T-cell (primary cell): ENCODE measurements around the gene ZNF362. TPM values are rescaled to one million over a fixed set of nuclear protein-coding genes. Genes with fewer than 3 reads are reported as not detected.
A peak's percentile ranks its signal among the peaks of the same experiment; 100 is the strongest.

Experiments used
- ATAC-seq, 4 experiments: fragments of 200-7000 bp in 3 of 4; fragments of 150-1000 bp in 1 of 4; cut with Tn5 transposase; replicated peaks in 1 of 4; 1 replicate in 3 of 4; 2 replicates in 1 of 4; pipeline ENCODE4 v1.10.0; 2021; ENCODE audit warnings: moderate library complexity in 3 of 4, mild to moderate bottlenecking in 2 of 4, moderate number of reproducible peaks in 1 of 4
- CTCF ChIA-PET, 2 donors: fragments of 300-600 bp; sonication (Branson Sonifier 250); formaldehyde crosslinking; loops; one replicate each; lab custom pipeline; 2022; ENCODE audit warnings: antibody characterized with exemption in 2 of 2; lab: Charles Lee
- POLR2A ChIA-PET, 2 donors: fragments of 300-600 bp; sonication (Branson Sonifier 250); formaldehyde crosslinking; loops; one replicate each; lab custom pipeline; 2022; ENCODE audit warnings: antibody characterized with exemption in 2 of 2; lab: Charles Lee
- DNase-seq, 35 experiments: peaks; one replicate each; pipeline versions ENCODE4 v3.0.0 to v3.0.0-alpha.2; 2013 to 2023
- H3K27ac ChIP-seq: one replicate; pipeline ENCODE4 v1.5.1; 2013; ENCODE audit warnings: low read length
- H3K27me3 ChIP-seq, 2 experiments: replicated peaks in 1 of 2; 1 replicate in 1 of 2; 2 replicates in 1 of 2; pipeline versions ENCODE4 v1.6.1 to v1.7.0; 2013; ENCODE audit warnings: low read length in 1 of 2, mixed read lengths in 1 of 2; ENCODE audit not compliant: control insufficient read depth in 2 of 2, insufficient read depth in 2 of 2; ENCODE audit errors: extremely low read depth in 1 of 2
- H3K36me3 ChIP-seq, 2 donors: 1 replicate in 1 of 2; 2 replicates in 1 of 2; pipeline versions ENCODE4 v1.6.1 to v1.7.0; 2013; ENCODE audit warnings: low read length in 1 of 2; ENCODE audit not compliant: control insufficient read depth in 2 of 2, insufficient read depth in 1 of 2; ENCODE audit errors: extremely low read depth in 1 of 2
- H3K4me1 ChIP-seq, 2 experiments: 1 replicate in 1 of 2; 2 replicates in 1 of 2; pipeline versions ENCODE4 v1.6.1 to v1.7.0; 2013; ENCODE audit warnings: low read length in 2 of 2, mixed read lengths in 1 of 2; ENCODE audit not compliant: insufficient read depth in 2 of 2, control insufficient read depth in 1 of 2; ENCODE audit errors: extremely low read depth in 1 of 2
- H3K4me3 ChIP-seq, 2 donors: 1 replicate in 1 of 2; 2 replicates in 1 of 2; pipeline versions ENCODE4 v1.5.1 to v1.7.0; 2013; ENCODE audit warnings: mild to moderate bottlenecking in 2 of 2, low read length in 1 of 2, moderate library complexity in 1 of 2; ENCODE audit not compliant: control insufficient read depth in 1 of 2; ENCODE audit errors: extremely low read depth in 1 of 2
- H3K9me3 ChIP-seq: 2 replicates; pipeline ENCODE4 v1.7.0; 2013
- H3K27ac Mint-ChIP-seq, 2 donors: one replicate each; pipeline ENCODE4 v1.8.0; 2020 to 2021; ENCODE audit warnings: mild to moderate bottlenecking in 2 of 2, mixed read lengths in 2 of 2
- H3K27me3 Mint-ChIP-seq, 2 donors: one replicate each; pipeline ENCODE4 v1.8.0; 2021 to 2022; ENCODE audit warnings: mixed read lengths in 2 of 2
- H3K36me3 Mint-ChIP-seq: one replicate; pipeline ENCODE4 v1.8.0; 2021; ENCODE audit warnings: mixed read lengths
- H3K4me1 Mint-ChIP-seq, 3 donors: one replicate each; pipeline ENCODE4 v1.8.0; 2020 to 2022; ENCODE audit warnings: mixed read lengths in 3 of 3, mild to moderate bottlenecking in 1 of 3
- H3K4me3 Mint-ChIP-seq, 3 donors: one replicate each; pipeline ENCODE4 v1.8.0; 2020 to 2022; ENCODE audit warnings: mild to moderate bottlenecking in 3 of 3, mixed read lengths in 3 of 3, moderate library complexity in 3 of 3
- H3K9me3 Mint-ChIP-seq, 3 donors: one replicate each; pipeline ENCODE4 v1.8.0; 2020 to 2022; ENCODE audit warnings: mixed read lengths in 3 of 3
- WGBS: methylation state at CpG from one replicate; pipeline ENCODE4 v1.1.5; 2013; ENCODE audit warnings: missing lambda C conversion rate; ENCODE audit not compliant: insufficient coverage; 5-methylcytosine and 5-hydroxymethylcytosine counted together
- total RNA-seq, 35 experiments: library from RNA in 6 of 35; stranded (reverse) in 6 of 35; fragments of 120-200 nt in 1 of 35; gene quantifications; one replicate each; pipeline versions ENCODE4 v1.2.1 to v1.2.4 and lab custom pipeline; 2013 to 2026

Gene ZNF362
- total RNA-seq, 5 donors from 2014 or later (not counting 1 experiment from before 2014, with no cell fraction given) = 22.9 to 31.4 (median 24.5) TPM

DNA sequence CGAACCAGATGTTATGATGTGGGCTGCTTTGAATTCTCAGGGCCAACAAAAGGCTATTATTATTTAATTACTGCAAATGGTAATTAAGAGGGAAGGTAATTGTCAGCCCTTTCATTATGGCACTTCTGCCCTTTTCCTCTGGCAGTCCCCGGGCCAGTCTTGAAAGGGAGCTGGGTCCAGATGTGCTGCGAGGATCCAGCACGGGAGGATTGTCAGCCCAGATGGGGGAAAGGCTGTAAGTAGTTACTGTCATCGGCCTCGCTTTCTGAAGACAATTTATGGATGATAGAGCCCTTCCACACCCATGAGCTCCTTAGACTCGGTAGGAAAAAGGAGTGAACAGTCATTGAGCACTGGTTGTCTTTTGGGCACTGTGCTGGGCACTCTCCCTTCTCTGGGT lies 8.7 kb upstream of the ZNF362 start:
- Histone ChIP-seq H3K9me3 (no peaks in the 10 kb centered on the region), H3K36me3 (no peaks in the 10 kb centered on the region), H3K4me3 (no peak overlapping the region), H3K27me3 (peaks cover 0 to 7% of the 10 kb centered on the region in 2 experiments), H3K4me1 (no peaks in the 10 kb centered on the region), H3K27ac (no peak overlapping the region)
- Mint-ChIP-seq H3K4me1 (no peaks in the 10 kb centered on the region), H3K9me3 (no peaks in the 10 kb centered on the region), H3K27me3 (peaks cover 18 to 21% of the 10 kb centered on the region in 2 donors), H3K36me3 (no peaks in the 10 kb centered on the region), H3K27ac (no peak overlapping the region), H3K4me3 (no peak overlapping the region)
- ATAC-seq (no peak), DNase-seq (no peak)
- CTCF ChIA-PET = interaction anchor here in 1 of 2 donors (0.7 kb wide), 1 partner anchor 48 kb away, joined by 3 read pairs; no protein-coding TSS in a partner anchor
- POLR2A ChIA-PET = interaction anchor here in 1 of 2 donors (0.5 kb wide), 1 partner anchor 1427 kb away, joined by 3 read pairs; no protein-coding TSS in a partner anchor
- WGBS = no CpG with 5 or more reads among the region's 7 CpGs

GRCh38 chr1:33248244-33248643 lies 8.0 kb upstream of the ZNF362 start:
- ATAC-seq = no peak
- Mint-ChIP-seq H3K27ac (no peak overlapping the region), H3K27me3 (peaks cover 18 to 21% of the 10 kb centered on the region in 2 donors)

DNA sequence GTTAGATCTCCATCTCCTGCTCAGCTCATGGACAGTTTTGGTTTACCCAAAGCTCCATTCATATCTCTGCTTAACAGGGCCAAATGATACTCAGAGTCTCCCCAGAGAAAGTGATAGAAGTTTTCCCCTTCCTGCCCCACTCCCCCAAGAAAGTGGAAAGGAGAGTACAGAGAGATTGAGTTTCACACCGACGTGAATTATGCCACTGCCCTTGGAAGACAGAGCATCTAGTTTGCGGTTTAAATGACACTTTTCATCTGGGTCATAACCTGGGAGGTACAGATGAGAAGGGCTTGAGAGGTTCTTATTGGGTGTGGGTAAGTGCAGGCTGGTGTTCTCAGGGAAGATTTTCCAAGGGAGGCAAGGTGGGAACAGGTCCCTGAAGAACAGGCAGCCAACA lies 6.9 kb upstream of the ZNF362 start:
- Mint-ChIP-seq H3K4me3 (no peak overlapping the region), H3K4me1 (no peaks in the 10 kb centered on the region), H3K27me3 (peaks cover 18 to 21% of the 10 kb centered on the region in 2 donors), H3K9me3 (no peaks in the 10 kb centered on the region), H3K27ac (no peak overlapping the region), H3K36me3 (no peaks in the 10 kb centered on the region)
- no peaks in the 10 kb centered on the region for H3K36me3 ChIP-seq
- H3K9me3 ChIP-seq = no peaks in the 10 kb centered on the region
- no peak overlapping the region for H3K27ac ChIP-seq
- no peak overlapping the region for H3K4me3 ChIP-seq
- no peaks in the 10 kb centered on the region for H3K4me1 ChIP-seq
- ChIA-PET CTCF (no interaction called here), POLR2A (no interaction called here)
- DNase-seq (no peak), ATAC-seq (no peak)
- 89% methylated on average over 1 of the region's 3 CpGs for WGBS
- peaks cover 0 to 7% of the 10 kb centered on the region in 2 experiments for H3K27me3 ChIP-seq

More at GRCh38 chr1:33248244-33248643, 8.0 kb upstream of the ZNF362 start:
- Histone ChIP-seq H3K27me3 (peaks cover 0 to 7% of the 10 kb centered on the region in 2 experiments), H3K4me1 (no peaks in the 10 kb centered on the region), H3K36me3 (no peaks in the 10 kb centered on the region), H3K4me3 (no peak overlapping the region), H3K9me3 (no peaks in the 10 kb centered on the region), H3K27ac (no peak overlapping the region)
- DNase-seq = no peak
- no peaks in the 10 kb centered on the region for H3K4me1 Mint-ChIP-seq
- ChIA-PET CTCF (interaction anchor here in 1 of 2 donors (0.7 kb wide), 1 partner anchor 47 kb away, joined by 3 read pairs; no protein-coding TSS in a partner anchor), POLR2A (interaction anchor here (0.5 kb wide), 2 partner anchors 9 to 1426 kb away, joined by 3 to 4 read pairs; no protein-coding TSS in a partner anchor)
- no peaks in the 10 kb centered on the region for H3K36me3 Mint-ChIP-seq
- H3K9me3 Mint-ChIP-seq = no peaks in the 10 kb centered on the region
- H3K4me3 Mint-ChIP-seq = no peak overlapping the region

DNA sequence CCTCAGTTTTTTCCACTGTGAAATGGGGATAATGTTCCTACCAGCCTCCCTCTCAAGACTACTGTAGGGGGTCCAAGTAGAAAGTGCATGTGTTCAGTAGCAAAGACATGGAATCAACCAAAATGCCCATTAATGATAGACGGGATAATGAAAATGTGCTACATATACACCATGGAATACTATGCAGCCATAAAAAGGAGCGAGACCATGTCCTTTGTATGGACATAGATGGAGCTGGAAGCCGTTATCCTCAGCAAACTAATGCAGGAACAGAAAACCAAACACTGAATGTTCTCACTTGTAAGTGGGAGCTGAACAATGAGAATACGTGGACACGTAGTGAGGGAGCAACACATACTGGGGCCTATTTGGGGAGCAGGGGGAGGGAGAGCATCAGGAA lies 6.1 kb upstream of the ZNF362 start:
- no peak overlapping the region for H3K4me3 Mint-ChIP-seq
- WGBS = no CpG with 5 or more reads among the region's 5 CpGs
- ChIA-PET CTCF (no interaction called here), POLR2A (interaction anchor here in 1 of 2 donors (0.6 kb wide), 1 partner anchor 20 kb away, joined by 3 read pairs; no protein-coding TSS in a partner anchor)
- Histone ChIP-seq H3K9me3 (no peaks in the 10 kb centered on the region), H3K27me3 (peaks cover 0 to 7% of the 10 kb centered on the region in 2 experiments), H3K27ac (no peak overlapping the region), H3K36me3 (no peaks in the 10 kb centered on the region), H3K4me1 (peaks cover 0 to 1% of the 10 kb centered on the region in 2 experiments), H3K4me3 (no peak overlapping the region)
- DNase-seq = no peak
- no peaks in the 10 kb centered on the region for H3K9me3 Mint-ChIP-seq
- H3K4me1 Mint-ChIP-seq = no peaks in the 10 kb centered on the region
- H3K27me3 Mint-ChIP-seq = peaks cover 18 to 21% of the 10 kb centered on the region in 2 donors
- H3K27ac Mint-ChIP-seq = no peak overlapping the region
- ATAC-seq = no peak
- H3K36me3 Mint-ChIP-seq = no peaks in the 10 kb centered on the region

DNA sequence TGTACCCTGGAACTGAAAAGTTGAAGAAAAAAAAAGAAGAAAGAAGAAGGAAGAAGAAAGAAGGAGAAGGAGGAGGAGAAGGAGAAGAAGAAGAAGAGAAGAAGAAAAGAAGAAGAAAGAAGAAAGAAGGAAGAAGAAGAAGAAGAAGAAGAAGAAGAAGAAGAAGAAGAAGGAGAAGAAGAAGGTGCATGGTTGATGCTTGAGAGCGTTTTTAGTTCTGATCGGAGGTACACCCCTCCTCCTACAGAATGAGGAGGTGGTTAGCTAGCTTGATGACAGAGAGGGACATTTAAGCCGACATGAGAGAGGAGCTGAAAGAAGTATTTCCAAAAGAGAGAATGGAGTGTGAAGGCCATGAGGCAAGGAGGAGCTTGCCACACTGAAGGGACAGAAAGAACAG lies 5.6 kb upstream of the ZNF362 start:
- 57% methylated on average over 1 of the region's 3 CpGs for WGBS
- Mint-ChIP-seq H3K4me3 (no peak overlapping the region), H3K4me1 (no peaks in the 10 kb centered on the region), H3K9me3 (no peaks in the 10 kb centered on the region), H3K27ac (no peak overlapping the region), H3K36me3 (no peaks in the 10 kb centered on the region), H3K27me3 (peaks cover 18 to 21% of the 10 kb centered on the region in 2 donors)
- Histone ChIP-seq H3K9me3 (no peaks in the 10 kb centered on the region), H3K27ac (no peak overlapping the region), H3K4me3 (no peak overlapping the region), H3K27me3 (peaks cover 0 to 7% of the 10 kb centered on the region in 2 experiments), H3K36me3 (no peaks in the 10 kb centered on the region), H3K4me1 (peaks cover 0 to 6% of the 10 kb centered on the region in 2 experiments)
- DNase-seq (no peak), ATAC-seq (no peak)
- ChIA-PET POLR2A (interaction anchor here in 1 of 2 donors (0.6 kb wide), 1 partner anchor 20 kb away, joined by 3 read pairs; no protein-coding TSS in a partner anchor), CTCF (no interaction called here)

- no peak overlapping the region for H3K4me3 ChIP-seq
- Mint-ChIP-seq H3K9me3 (no peaks in the 10 kb centered on the region), H3K36me3 (no peaks in the 10 kb centered on the region), H3K27ac (peak overlapping the region in 1 of 2 donors; percentile 36), H3K27me3 (peaks cover 4 to 6% of the 10 kb centered on the region in 2 donors), H3K4me3 (peak overlapping the region; percentile 52 to 66 (median 56)), H3K4me1 (peaks cover 21 to 23% (median 22%) of the 10 kb centered on the region in 3 donors)
- CTCF ChIA-PET = no interaction called here
- 100% methylated on average over 1 of the region's 3 CpGs for WGBS
- no peaks in the 10 kb centered on the region for H3K36me3 ChIP-seq
- H3K27ac ChIP-seq = no peak overlapping the region
- H3K27me3 ChIP-seq = no peaks in the 10 kb centered on the region
- peaks cover 9 to 32% of the 10 kb centered on the region in 2 experiments for H3K4me1 ChIP-seq
- no peak for ATAC-seq
- H3K9me3 ChIP-seq = no peaks in the 10 kb centered on the region
- POLR2A ChIA-PET = no interaction called here
- no peak for DNase-seq
Measured at GRCh38 chr1:33254491-33254890, 1.8 kb upstream of the ZNF362 start.
